OCI-LY1 (cell line): ENCODE results near the gene LRRC14B.

Source experiments
- CTCF ChIP-seq: fragments of 200-600 bp; sonication (generic), shearing (Covaris generic); IDR thresholded peaks from 2 replicates; pipeline ENCODE4 v1.5.1; 2017; ENCODE audit warnings: mild to moderate bottlenecking, antibody characterized with exemption, low read length, moderate library complexity, mixed read lengths
- EZH2 ChIP-seq: fragments of 200-600 bp; sonication (generic), shearing (Covaris generic); IDR thresholded peaks from 2 replicates; pipeline ENCODE4 v1.8.0; 2017; ENCODE audit warnings: borderline replicate concordance, mixed run types, mild to moderate bottlenecking, antibody characterized with exemption, low read length, moderate library complexity, mixed read lengths

- TF ChIP-seq CTCF (no peak), EZH2 (no peak)
Measured at GRCh38 chr5:206927-207536, 15.7 kb downstream of the LRRC14B start.
